K562 (cell line): Measurements from ENCODE around the gene MMEL1. TPM values are rescaled to one million over a fixed set of nuclear protein-coding genes. Genes with fewer than 3 reads are reported as not detected.
A peak's percentile ranks its signal among the peaks of the same experiment; 100 is the strongest.

Source experiments
- CCAR2 ChIP-seq: fragments of 200-400 bp; formaldehyde crosslinking; IDR thresholded peaks from 2 replicates; pipeline ENCODE4 v1.6.1; 2017; ENCODE audit warnings: mild to moderate bottlenecking, low read depth, low read length
- EZH2 ChIP-seq: IDR thresholded peaks from 2 replicates; pipeline ENCODE4 v1.6.1; 2012; ENCODE audit warnings: low read depth, mild to moderate bottlenecking, inconsistent platforms, low read length, borderline replicate concordance
- FOXK1 ChIP-seq: sonication (generic); formaldehyde crosslinking; IDR thresholded peaks from 2 replicates; pipeline ENCODE4 v1.8.0; 2022; ENCODE audit warnings: missing genetic modification reagents, mild to moderate bottlenecking, borderline replicate concordance
- GMEB1 ChIP-seq: fragments of 250-450 bp; sonication (Bioruptor Pico); IDR thresholded peaks from 2 replicates; pipeline ENCODE4 v1.4.0; 2020; ENCODE audit warnings: mild to moderate bottlenecking
- JUNB ChIP-seq: fragments of 450-650 bp; formaldehyde crosslinking; conservative IDR thresholded peaks from 2 replicates; pipeline ENCODE4 v1.4.0; 2020; ENCODE audit warnings: mild to moderate bottlenecking
- KDM5B ChIP-seq: fragments of 200-600 bp; sonication (generic); IDR thresholded peaks from 2 replicates; pipeline ENCODE4 v1.6.1; 2012; ENCODE audit warnings: low read depth, mild to moderate bottlenecking, moderate library complexity, low read length, control low read depth, inconsistent platforms; ENCODE audit not compliant: insufficient replicate concordance
- MBD1 ChIP-seq: fragments of 250-450 bp; sonication (Bioruptor Pico); IDR thresholded peaks from 2 replicates; pipeline ENCODE4 v1.8.0; 2022; ENCODE audit warnings: inconsistent platforms
- NR1H2 ChIP-seq: sonication (generic); formaldehyde crosslinking; IDR thresholded peaks from 2 replicates; pipeline ENCODE4 v1.4.0; 2020; ENCODE audit warnings: mild to moderate bottlenecking, missing genetic modification reagents
- PHF20 ChIP-seq: fragments of 450-650 bp; IDR thresholded peaks from 2 replicates; pipeline ENCODE4 v1.6.1; 2018; ENCODE audit not compliant: partially characterized antibody
- POLR2AphosphoS5 ChIP-seq: IDR thresholded peaks from 2 replicates; pipeline ENCODE4 v1.6.1; 2011; ENCODE audit warnings: mild to moderate bottlenecking, low read depth, low read length, moderate library complexity; ENCODE audit not compliant: control insufficient read depth, insufficient read depth
- POLR2H ChIP-seq: IDR thresholded peaks from 2 replicates; pipeline ENCODE4 v1.6.1; 2016; ENCODE audit warnings: missing genetic modification characterization, low read depth, mild to moderate bottlenecking, control low read depth, missing compliant biosample characterization, moderate library complexity
- SAFB2 ChIP-seq: fragments of 200-400 bp; formaldehyde crosslinking; IDR thresholded peaks from 2 replicates; pipeline ENCODE4 v1.6.1; 2018; ENCODE audit warnings: borderline replicate concordance, low read length, low read depth, moderate library complexity; ENCODE audit not compliant: severe bottlenecking
- TCF7 ChIP-seq: sonication (generic); IDR thresholded peaks from 2 replicates; pipeline ENCODE4 v1.6.1; 2016; ENCODE audit warnings: antibody characterized with exemption, borderline replicate concordance
- polyA plus RNA-seq, 8 experiments: library from polyadenylated mRNA; depleted of rRNA in 4 of 8; stranded (reverse) in 5 of 8; unstranded in 3 of 8; fragments of >200 nt; fragmentation: Nextera tagmentation in 2 of 8; fragmentation: Illumina TruSeq in 1 of 8; extraction: Ambion mirVana in 2 of 8; extraction: Trizol in 1 of 8; gene quantifications; 2 replicates each; pipeline versions ENCODE4 v1.2.1 to v1.2.3, GENCODE V29; 2011 to 2014; ENCODE audit warnings: inconsistent platforms in 1 of 8, missing spikeins in 1 of 8
- total RNA-seq, 7 experiments: library from RNA; depleted of rRNA in 6 of 7; stranded (reverse); fragments of >200 nt in 6 of 7; fragmentation: Illumina TruSeq in 2 of 7; extraction: Trizol in 2 of 7; gene quantifications; 2 replicates each; pipeline versions ENCODE4 v1.2.1 to v1.2.3, GENCODE V29; 2011 to 2021; ENCODE audit warnings: low replicate concordance in 1 of 7
- TF ChIP-seq, protein P1 (sequence below): fragments of 250-450 bp; sonication (Bioruptor Pico); IDR thresholded peaks from 2 replicates; pipeline ENCODE4 v1.5.0; 2021; ENCODE audit warnings: mild to moderate bottlenecking, moderate library complexity
- TF ChIP-seq, protein P2 (sequence below): fragments of 250-450 bp; sonication (Bioruptor Pico); IDR thresholded peaks from 2 replicates; pipeline ENCODE4 v1.6.1; 2021; ENCODE audit warnings: mild to moderate bottlenecking
- TF ChIP-seq, protein P3 (sequence below): fragments of 450-650 bp; IDR thresholded peaks from 2 replicates; pipeline ENCODE4 v1.7.1; 2018; ENCODE audit warnings: mild to moderate bottlenecking, low read depth; ENCODE audit not compliant: partially characterized antibody
- TF ChIP-seq, protein P4 (sequence below): fragments of 250-450 bp; sonication (Bioruptor Pico); IDR thresholded peaks from 2 replicates; pipeline ENCODE4 v1.8.0; 2021; ENCODE audit warnings: moderate library complexity, mild to moderate bottlenecking, inconsistent platforms

The MMEL1 gene
- total and polyA plus RNA-seq, 9 of the 15 experiments (the other 6 are each of a cell fraction or from before 2014, with no cell fraction given), result not detected

DNA sequence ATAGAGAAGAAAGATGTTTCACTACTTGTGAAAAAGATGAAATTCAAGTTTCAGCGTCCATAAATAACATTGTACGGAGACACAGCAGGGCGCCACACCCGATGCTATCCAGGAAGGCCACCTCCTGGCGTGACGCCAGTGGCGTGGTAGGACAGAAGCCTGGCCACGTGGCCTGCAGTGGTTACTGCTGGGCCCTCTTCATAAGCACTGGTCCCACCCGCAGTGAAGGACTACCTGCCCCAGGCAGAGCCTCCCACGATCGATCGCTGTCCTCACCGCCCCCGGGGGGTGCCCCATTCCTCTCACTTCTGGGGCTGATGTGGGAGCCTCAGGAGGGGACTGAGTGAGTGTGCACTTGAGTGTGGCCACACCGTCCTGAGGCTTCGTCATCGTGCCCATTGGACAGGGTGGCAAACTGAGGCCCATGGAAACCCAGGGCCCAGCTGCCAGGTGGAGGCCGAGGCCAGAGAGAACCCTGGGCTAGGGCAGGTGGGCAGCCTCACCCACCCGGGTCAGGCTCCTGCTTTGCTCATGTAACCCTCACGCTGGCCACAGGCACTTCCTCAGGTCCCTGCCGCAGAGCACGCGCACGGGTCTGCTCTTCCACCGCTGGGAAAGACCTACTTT, 91.1 kb downstream of the MMEL1 start (continued):
- no peak for TF ChIP-seq MBD1 (CRISPR knock-in tag)
- TF ChIP-seq, protein P1, sequence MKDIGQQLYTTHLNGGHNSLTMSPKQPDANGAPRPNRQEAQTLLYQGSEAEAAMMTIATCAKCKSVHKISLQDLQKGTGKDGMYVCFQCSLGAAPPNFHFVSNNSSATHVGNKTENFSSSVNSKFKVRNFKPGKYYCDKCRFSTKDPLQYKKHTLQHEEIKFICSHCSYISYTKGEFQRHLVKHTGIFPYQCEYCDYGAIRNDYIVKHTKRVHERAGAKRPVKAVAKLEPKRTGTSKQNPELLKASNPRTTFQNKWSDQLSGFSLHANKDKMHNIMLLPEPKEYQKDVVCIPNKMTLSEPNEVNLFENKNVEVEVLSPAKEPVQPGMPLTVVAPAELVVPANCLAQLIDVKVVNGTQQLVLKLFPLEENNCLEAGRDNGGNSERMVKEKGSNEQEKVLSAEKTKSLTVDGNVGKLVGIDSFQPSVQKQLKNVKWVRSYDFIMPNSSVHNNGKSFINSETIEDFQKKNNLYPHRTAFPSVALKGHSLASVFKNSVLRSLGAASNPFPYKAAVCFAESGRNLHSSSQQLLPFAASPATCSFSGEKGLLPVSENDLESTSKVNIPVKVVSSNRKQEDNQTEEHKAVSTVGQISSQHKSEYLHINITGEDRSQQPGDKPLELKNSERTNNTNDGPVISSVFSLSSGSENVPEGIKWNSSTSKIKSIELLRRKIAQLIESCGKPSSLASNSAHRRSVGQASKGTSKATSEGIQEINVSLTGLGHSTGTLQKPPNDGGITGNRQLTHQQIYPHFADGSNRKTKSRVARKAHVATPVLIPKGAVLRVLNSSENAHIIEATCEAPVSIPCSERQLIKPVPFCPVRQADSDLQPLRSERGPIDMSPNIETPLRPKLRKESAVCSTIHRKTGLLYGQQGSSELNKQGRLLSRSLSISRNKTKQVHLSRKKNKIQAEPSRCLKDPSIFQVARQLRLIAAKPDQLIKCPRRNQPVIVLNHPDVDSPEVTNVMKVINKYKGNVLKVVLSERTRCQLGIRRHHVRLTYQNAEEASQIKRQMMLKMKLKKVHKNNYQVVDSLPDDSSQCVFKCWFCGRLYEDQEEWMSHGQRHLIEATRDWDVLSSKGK (CRISPR knock-in tag), result no peak
- no peak for TF ChIP-seq TCF7
- no peak for TF ChIP-seq KDM5B
- TF ChIP-seq SAFB2, result no peak
- TF ChIP-seq POLR2AphosphoS5, result no peak; the same call in 1 of the 2 replicates
- no peak for TF ChIP-seq EZH2
- no peak for TF ChIP-seq NR1H2
- no peak for TF ChIP-seq CCAR2
- TF ChIP-seq FOXK1, result no peak
- TF ChIP-seq JUNB (CRISPR knock-in tag), result no peak
- 0 out of 2 replicates have a peak, but pooled peaks have one; percentile 11 for TF ChIP-seq GMEB1 (CRISPR knock-in tag)
- TF ChIP-seq, protein P2, sequence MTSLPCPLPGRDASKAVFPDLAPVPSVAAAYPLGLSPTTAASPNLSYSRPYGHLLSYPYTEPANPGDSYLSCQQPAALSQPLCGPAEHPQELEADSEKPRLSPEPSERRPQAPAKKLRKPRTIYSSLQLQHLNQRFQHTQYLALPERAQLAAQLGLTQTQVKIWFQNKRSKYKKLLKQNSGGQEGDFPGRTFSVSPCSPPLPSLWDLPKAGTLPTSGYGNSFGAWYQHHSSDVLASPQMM (CRISPR knock-in tag), result no peak
- TF ChIP-seq, protein P3, sequence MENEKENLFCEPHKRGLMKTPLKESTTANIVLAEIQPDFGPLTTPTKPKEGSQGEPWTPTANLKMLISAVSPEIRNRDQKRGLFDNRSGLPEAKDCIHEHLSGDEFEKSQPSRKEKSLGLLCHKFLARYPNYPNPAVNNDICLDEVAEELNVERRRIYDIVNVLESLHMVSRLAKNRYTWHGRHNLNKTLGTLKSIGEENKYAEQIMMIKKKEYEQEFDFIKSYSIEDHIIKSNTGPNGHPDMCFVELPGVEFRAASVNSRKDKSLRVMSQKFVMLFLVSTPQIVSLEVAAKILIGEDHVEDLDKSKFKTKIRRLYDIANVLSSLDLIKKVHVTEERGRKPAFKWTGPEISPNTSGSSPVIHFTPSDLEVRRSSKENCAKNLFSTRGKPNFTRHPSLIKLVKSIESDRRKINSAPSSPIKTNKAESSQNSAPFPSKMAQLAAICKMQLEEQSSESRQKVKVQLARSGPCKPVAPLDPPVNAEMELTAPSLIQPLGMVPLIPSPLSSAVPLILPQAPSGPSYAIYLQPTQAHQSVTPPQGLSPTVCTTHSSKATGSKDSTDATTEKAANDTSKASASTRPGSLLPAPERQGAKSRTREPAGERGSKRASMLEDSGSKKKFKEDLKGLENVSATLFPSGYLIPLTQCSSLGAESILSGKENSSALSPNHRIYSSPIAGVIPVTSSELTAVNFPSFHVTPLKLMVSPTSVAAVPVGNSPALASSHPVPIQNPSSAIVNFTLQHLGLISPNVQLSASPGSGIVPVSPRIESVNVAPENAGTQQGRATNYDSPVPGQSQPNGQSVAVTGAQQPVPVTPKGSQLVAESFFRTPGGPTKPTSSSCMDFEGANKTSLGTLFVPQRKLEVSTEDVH, result no peak
- no peak for TF ChIP-seq PHF20
- no peak for TF ChIP-seq POLR2H (tag)
- TF ChIP-seq, protein P4, sequence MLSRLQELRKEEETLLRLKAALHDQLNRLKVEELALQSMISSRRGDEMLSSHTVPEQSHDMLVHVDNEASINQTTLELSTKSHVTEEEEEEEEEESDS (CRISPR knock-in tag), result no peak
